ENCODE data around the gene CNTN3. TPM values are rescaled to one million over a fixed set of nuclear protein-coding genes. Genes with fewer than 3 reads are reported as not detected.

CNTN3 gene
- total RNA-seq, 1 donor from 2014 or later = 2.2 TPM

- Mint-ChIP-seq H3K27ac (ENCODE audit: unreplicated experiment) (no peak overlapping the region), H3K27me3 (ENCODE audit: unreplicated experiment) (no peaks in the 10 kb centered on the region), H3K36me3 (ENCODE audit: unreplicated experiment) (no peaks in the 10 kb centered on the region), H3K9me3 (ENCODE audit: unreplicated experiment) (no peaks in the 10 kb centered on the region), H3K4me1 (ENCODE audit: low read depth, unreplicated experiment) (peaks cover 1% of the 10 kb centered on the region), H3K4me3 (ENCODE audit: unreplicated experiment) (no peak overlapping the region)
- no peak for TF ChIP-seq CTCF (IDR thresholded peaks at IDR 0.05; ENCODE audit: partially characterized antibody, unreplicated experiment)
- DNase-seq = no peak
Measured at GRCh38 chr3:74651292-74651691, 36.8 kb upstream of the CNTN3 start.

GRCh38 chr3:74648107-74648506 is 33.6 kb upstream of the CNTN3 start:
- H3K4me3 Mint-ChIP-seq (ENCODE audit: unreplicated experiment) = no peak overlapping the region
- no peak for TF ChIP-seq CTCF (IDR thresholded peaks at IDR 0.05; ENCODE audit: partially characterized antibody, unreplicated experiment)
- H3K9me3 Mint-ChIP-seq (ENCODE audit: unreplicated experiment) = no peaks in the 10 kb centered on the region
- no peak overlapping the region for H3K27ac Mint-ChIP-seq (ENCODE audit: unreplicated experiment)
- DNase-seq = no peak
- peaks cover 3% of the 10 kb centered on the region for H3K27me3 Mint-ChIP-seq (ENCODE audit: unreplicated experiment)
- no peaks in the 10 kb centered on the region for H3K36me3 Mint-ChIP-seq (ENCODE audit: unreplicated experiment)
- H3K4me1 Mint-ChIP-seq (ENCODE audit: low read depth, unreplicated experiment) = peaks cover 18% of the 10 kb centered on the region

DNA sequence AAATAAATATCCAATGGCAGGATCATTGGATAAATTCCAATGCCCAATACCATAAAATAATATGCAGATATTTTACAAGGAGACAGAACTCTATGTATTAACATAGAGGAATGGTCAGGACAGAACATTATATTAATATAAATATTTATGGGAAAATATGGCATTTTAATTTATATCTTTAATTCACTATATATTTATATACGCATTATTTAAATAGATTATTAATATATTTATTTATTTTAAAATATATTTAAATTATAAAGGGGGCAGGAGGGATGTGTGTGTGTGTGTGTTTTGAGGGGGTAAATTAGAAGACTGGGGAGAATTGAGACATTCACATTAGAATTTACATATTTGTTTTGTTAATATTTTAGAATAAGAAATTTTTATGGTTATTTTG is 31.6 kb upstream of the CNTN3 start:
- Mint-ChIP-seq H3K9me3 (ENCODE audit: unreplicated experiment) (no peaks in the 10 kb centered on the region), H3K4me3 (ENCODE audit: unreplicated experiment) (no peak overlapping the region), H3K4me1 (ENCODE audit: low read depth, unreplicated experiment) (peaks cover 19% of the 10 kb centered on the region), H3K27ac (ENCODE audit: unreplicated experiment) (no peak overlapping the region), H3K36me3 (ENCODE audit: unreplicated experiment) (no peaks in the 10 kb centered on the region), H3K27me3 (ENCODE audit: unreplicated experiment) (peaks cover 3% of the 10 kb centered on the region)
- no peak for TF ChIP-seq CTCF (IDR thresholded peaks at IDR 0.05; ENCODE audit: partially characterized antibody, unreplicated experiment)
- DNase-seq = no peak

DNA sequence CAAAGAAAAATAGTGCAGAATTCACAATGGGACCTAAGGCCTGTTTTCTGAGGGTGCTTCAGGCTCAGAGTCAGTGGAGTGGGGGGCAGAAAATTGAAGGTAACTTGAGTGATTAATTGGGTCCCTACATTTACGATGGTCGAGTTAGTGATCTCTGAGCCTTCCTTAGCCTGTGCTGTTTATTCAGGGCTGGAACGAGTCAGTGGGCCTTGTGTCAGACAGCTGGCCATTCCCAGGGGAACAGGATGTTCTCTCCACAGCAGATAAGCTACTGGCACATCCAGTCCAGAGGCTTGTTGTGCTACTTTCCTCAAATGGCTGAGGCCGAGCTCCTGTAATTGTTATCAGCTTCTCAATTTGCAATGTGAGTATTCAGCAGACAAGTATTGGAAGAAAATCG is 29.2 kb upstream of the CNTN3 start:
- H3K9me3 Mint-ChIP-seq (ENCODE audit: unreplicated experiment) = no peaks in the 10 kb centered on the region
- H3K4me1 Mint-ChIP-seq (ENCODE audit: low read depth, unreplicated experiment) = peaks cover 19% of the 10 kb centered on the region
- H3K27ac Mint-ChIP-seq (ENCODE audit: unreplicated experiment) = peak overlapping the region; percentile 95
- peak; percentile 77 for DNase-seq
- no peaks in the 10 kb centered on the region for H3K36me3 Mint-ChIP-seq (ENCODE audit: unreplicated experiment)
- peak overlapping the region; percentile 33 for H3K4me3 Mint-ChIP-seq (ENCODE audit: unreplicated experiment)
- TF ChIP-seq CTCF (IDR thresholded peaks at IDR 0.05; ENCODE audit: partially characterized antibody, unreplicated experiment) = no peak
- H3K27me3 Mint-ChIP-seq (ENCODE audit: unreplicated experiment) = peaks cover 3% of the 10 kb centered on the region

DNA sequence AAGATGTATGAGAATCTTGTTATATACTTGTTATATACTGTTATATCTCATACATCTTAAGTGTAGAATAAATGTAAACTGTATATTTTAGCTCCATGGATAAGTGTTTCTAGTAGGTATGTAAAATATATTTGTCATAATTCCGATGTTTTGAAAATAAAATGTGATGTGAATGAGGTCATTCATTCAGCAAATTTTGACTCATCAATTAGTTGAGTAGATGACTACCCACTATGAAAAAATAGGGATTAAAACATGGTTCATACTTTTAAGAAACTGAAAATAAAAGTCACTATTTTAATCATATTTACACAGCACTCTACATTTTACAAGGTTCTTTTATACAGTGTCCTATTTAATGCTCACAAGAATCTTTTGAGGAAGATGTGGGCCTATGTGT is 28.4 kb upstream of the CNTN3 start:
- TF ChIP-seq CTCF (IDR thresholded peaks at IDR 0.05; ENCODE audit: partially characterized antibody, unreplicated experiment) = no peak
- no peaks in the 10 kb centered on the region for H3K9me3 Mint-ChIP-seq (ENCODE audit: unreplicated experiment)
- peaks cover 17% of the 10 kb centered on the region for H3K4me1 Mint-ChIP-seq (ENCODE audit: low read depth, unreplicated experiment)
- no peak for DNase-seq
- H3K4me3 Mint-ChIP-seq (ENCODE audit: unreplicated experiment) = no peak overlapping the region
- peaks cover 3% of the 10 kb centered on the region for H3K27me3 Mint-ChIP-seq (ENCODE audit: unreplicated experiment)
- H3K36me3 Mint-ChIP-seq (ENCODE audit: unreplicated experiment) = no peaks in the 10 kb centered on the region
- peak overlapping the region; percentile 95 for H3K27ac Mint-ChIP-seq (ENCODE audit: unreplicated experiment)

Data from glutamatergic neuron (in vitro differentiated cells).